GM23248 (cell line): ENCODE data around the gene CCDC28B. TPM values are rescaled to one million over a fixed set of nuclear protein-coding genes. Genes with fewer than 3 reads are reported as not detected.

ENCODE experiments used
- DNase-seq: peaks from one replicate; pipeline ENCODE4 v3.0.0-alpha.2; 2015
- H2AFZ ChIP-seq: fragments of 200-600 bp; sonication (generic); 2 replicates; pipeline ENCODE4 v1.6.1; 2016; ENCODE audit warnings: antibody characterized with exemption
- H3F3A ChIP-seq: fragments of 200-600 bp; sonication (generic); 2 replicates; pipeline ENCODE4 v1.6.1; 2016; ENCODE audit warnings: mild to moderate bottlenecking, antibody characterized with exemption, mixed run types; ENCODE audit not compliant: insufficient read depth
- H3K27ac ChIP-seq: fragments of 200-600 bp; sonication (generic); 2 replicates; pipeline ENCODE4 v1.5.1; 2016; ENCODE audit warnings: mild to moderate bottlenecking
- H3K27me3 ChIP-seq: fragments of 200-600 bp; sonication (generic); replicated peaks from 2 replicates; pipeline ENCODE4 v1.6.1; 2016; ENCODE audit warnings: mild to moderate bottlenecking; ENCODE audit not compliant: insufficient read depth
- H3K36me3 ChIP-seq: fragments of 200-600 bp; sonication (generic); 2 replicates; pipeline ENCODE4 v1.6.1; 2016; ENCODE audit warnings: low read depth, mild to moderate bottlenecking
- H3K4me1 ChIP-seq: fragments of 200-600 bp; sonication (generic); 2 replicates; pipeline ENCODE4 v1.6.1; 2016; ENCODE audit warnings: mild to moderate bottlenecking; ENCODE audit not compliant: insufficient read depth
- H3K4me2 ChIP-seq: fragments of 200-600 bp; sonication (generic); one replicate; pipeline ENCODE4 v1.6.1; 2016; ENCODE audit warnings: mild to moderate bottlenecking; ENCODE audit not compliant: unreplicated experiment
- H3K4me3 ChIP-seq: fragments of 200-600 bp; sonication (generic); 2 replicates; pipeline ENCODE4 v1.5.1; 2016; ENCODE audit warnings: mild to moderate bottlenecking
- H3K79me2 ChIP-seq: fragments of 200-600 bp; sonication (generic); 2 replicates; pipeline ENCODE4 v1.6.1; 2016; ENCODE audit warnings: mild to moderate bottlenecking; ENCODE audit not compliant: insufficient read depth
- H3K9ac ChIP-seq: fragments of 200-600 bp; sonication (generic); 2 replicates; pipeline ENCODE4 v1.6.1; 2016; ENCODE audit warnings: mild to moderate bottlenecking
- H3K9me2 ChIP-seq: fragments of 200-600 bp; sonication (generic); 2 replicates; pipeline ENCODE4 v1.6.1; 2016; ENCODE audit warnings: mixed run types, mild to moderate bottlenecking, moderate library complexity; ENCODE audit not compliant: insufficient read depth
- H3K9me3 ChIP-seq: fragments of 200-600 bp; sonication (generic); one replicate; pipeline ENCODE4 v1.6.1; 2017; ENCODE audit warnings: low read depth
- H4K20me1 ChIP-seq: fragments of 200-600 bp; sonication (generic); 2 replicates; pipeline ENCODE4 v1.6.0; 2016; ENCODE audit not compliant: insufficient read depth
- EZH2 ChIP-seq: fragments of 200-600 bp; sonication (generic); IDR thresholded peaks from 2 replicates; pipeline ENCODE4 v1.6.1; 2018; ENCODE audit warnings: antibody characterized with exemption, mild to moderate bottlenecking; ENCODE audit not compliant: insufficient read depth, poor library complexity, severe bottlenecking
- EZH2phosphoT487 ChIP-seq: fragments of 200-600 bp; sonication (generic); IDR thresholded peaks from 2 replicates; pipeline ENCODE4 v1.6.1; 2018; ENCODE audit warnings: antibody characterized with exemption, moderate library complexity, mild to moderate bottlenecking, low read depth; ENCODE audit not compliant: insufficient read depth
- WGBS, 2 experiments: methylation state at CpG; one replicate each; pipeline ENCODE4 v1.1.6; 2015 to 2017; ENCODE audit warnings: low lambda C conversion rate in 2 of 2, low coverage in 1 of 2; ENCODE audit errors: missing lambda C conversion rate in 2 of 2; 5-methylcytosine and 5-hydroxymethylcytosine counted together
- in situ Hi-C: fragments of 300-500 bp; cut with MboI; formaldehyde crosslinking; loops from 2 replicates; pipeline ENCODE4 v1.15.0; 2020
- polyA plus RNA-seq: library from polyadenylated mRNA; unstranded; fragments of >200 nt; fragmentation: Nextera tagmentation; extraction: Ambion mirVana; gene quantifications from 2 replicates; pipeline ENCODE4 v1.2.1, GENCODE V29; 2016
- total RNA-seq: library from RNA; depleted of rRNA; stranded (reverse); fragments of >200 nt; shearing (Covaris generic); gene quantifications from 2 replicates; pipeline ENCODE4 v1.2.3, GENCODE V29; 2014

The CCDC28B gene
- total and polyA plus RNA-seq, 2 experiments from 2014 or later, result 17.7 to 19.7 TPM

DNA sequence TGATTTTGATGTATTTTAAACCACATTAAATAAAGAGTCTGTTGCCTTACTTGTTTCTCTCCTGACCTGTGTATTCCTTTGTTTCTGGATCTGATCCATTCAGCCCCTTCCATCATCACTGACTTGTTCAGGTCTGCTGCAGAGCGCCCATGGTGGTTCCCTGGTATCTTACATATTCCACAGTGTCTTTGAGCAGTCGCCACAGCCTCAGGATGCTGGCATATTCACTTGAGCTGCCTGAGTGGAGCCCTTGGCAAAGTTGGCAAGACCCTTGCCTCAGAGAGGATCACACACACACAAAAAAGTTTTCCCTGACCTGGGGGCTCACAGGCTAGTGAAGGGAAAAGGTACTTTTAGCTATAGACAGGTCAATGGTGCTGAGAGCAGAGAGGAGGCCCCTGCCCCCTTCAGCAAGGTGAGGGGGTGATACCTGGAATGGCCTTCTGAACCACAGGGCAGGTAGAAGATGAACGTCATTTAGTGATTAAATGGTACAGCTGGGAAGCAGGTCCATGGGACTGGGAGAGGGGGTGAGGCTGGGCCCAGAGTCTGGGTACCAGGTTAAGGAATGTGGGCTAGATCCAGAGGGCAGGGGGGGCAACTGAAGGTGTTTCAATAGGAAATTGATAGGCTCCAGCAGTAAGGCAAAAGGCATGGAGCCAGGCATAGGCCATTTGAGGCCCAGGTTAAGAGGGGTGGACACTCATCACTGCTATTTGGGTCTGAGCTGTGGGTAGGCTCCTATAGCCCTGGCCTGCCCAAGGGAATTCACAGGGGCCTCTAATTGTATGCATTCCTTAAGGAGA lies 2.0 kb upstream of the CCDC28B start:
- WGBS, 2 experiments, result 93 to 94% methylated on average over 3 of the region's 3 CpGs
- Histone ChIP-seq H3K9me2 (no peaks in the 10 kb centered on the region), H3F3A (peaks cover 64% of the 10 kb centered on the region), H3K4me1 (peaks cover 31% of the 10 kb centered on the region), H3K27ac (peak overlapping the region; percentile 96; the same call in 1 of the 2 replicates), H3K9me3 (no peaks in the 10 kb centered on the region), H3K4me2 (no peak overlapping the region), H4K20me1 (no peaks in the 10 kb centered on the region), H3K36me3 (peaks cover 33% of the 10 kb centered on the region), H2AFZ (no peak overlapping the region), H3K27me3 (no peaks in the 10 kb centered on the region), H3K4me3 (no peak overlapping the region), H3K9ac (no peak overlapping the region), H3K79me2 (no peaks in the 10 kb centered on the region)
- in situ Hi-C loops, result no loop called here
- no peak for TF ChIP-seq EZH2phosphoT487
- TF ChIP-seq EZH2, result no peak
- no peak for DNase-seq

DNA sequence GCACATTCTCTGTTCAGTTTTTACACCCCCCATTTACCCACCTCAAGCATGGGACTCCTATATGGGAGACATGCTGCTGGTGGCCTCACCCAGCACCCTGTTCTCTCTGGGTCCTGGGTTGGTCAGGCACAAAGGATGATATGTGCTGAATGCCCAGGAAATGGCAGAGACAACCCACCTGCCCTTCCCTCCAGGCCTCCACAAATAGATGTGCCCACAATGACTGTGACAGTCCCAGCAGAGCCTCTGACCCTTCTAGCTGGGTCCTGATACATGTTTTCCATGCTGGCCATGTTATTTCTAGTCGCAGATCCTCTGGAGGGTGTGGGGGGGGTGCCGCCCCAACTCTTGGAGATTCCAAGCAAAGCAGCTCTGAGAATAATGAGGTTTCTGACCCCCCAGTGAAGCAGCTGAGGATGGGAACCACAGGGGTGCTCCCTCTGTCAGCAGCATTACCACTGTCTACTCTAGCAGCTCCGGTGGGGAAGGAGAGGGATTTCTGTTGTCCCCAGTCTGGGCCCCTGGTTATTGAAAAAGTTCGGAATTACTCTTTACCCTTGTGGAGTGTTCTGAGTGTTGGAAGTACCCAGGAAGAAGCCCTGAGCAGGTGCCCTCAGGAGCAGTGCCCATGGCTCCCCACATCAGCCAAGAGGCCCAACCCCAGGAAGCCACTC lies 1.2 kb upstream of the CCDC28B start:
- Histone ChIP-seq H3K36me3 (peaks cover 26% of the 10 kb centered on the region), H4K20me1 (no peaks in the 10 kb centered on the region), H3K9ac (peak overlapping the region; percentile 92; the same call in 1 of the 2 replicates), H3K79me2 (no peaks in the 10 kb centered on the region), H3K27ac (peak overlapping the region; percentile 96), H3K4me3 (no peak overlapping the region), H3K4me2 (no peak overlapping the region), H3K9me2 (no peaks in the 10 kb centered on the region), H3K4me1 (peaks cover 31% of the 10 kb centered on the region), H2AFZ (no peak overlapping the region), H3K27me3 (no peaks in the 10 kb centered on the region), H3K9me3 (no peaks in the 10 kb centered on the region), H3F3A (peaks cover 57% of the 10 kb centered on the region)
- DNase-seq, result no peak
- in situ Hi-C loops, result no loop called here
- no peak for TF ChIP-seq EZH2phosphoT487
- no peak for TF ChIP-seq EZH2
- WGBS, 2 experiments, result 23 to 24% methylated on average over 4 of the region's 4 CpGs

DNA sequence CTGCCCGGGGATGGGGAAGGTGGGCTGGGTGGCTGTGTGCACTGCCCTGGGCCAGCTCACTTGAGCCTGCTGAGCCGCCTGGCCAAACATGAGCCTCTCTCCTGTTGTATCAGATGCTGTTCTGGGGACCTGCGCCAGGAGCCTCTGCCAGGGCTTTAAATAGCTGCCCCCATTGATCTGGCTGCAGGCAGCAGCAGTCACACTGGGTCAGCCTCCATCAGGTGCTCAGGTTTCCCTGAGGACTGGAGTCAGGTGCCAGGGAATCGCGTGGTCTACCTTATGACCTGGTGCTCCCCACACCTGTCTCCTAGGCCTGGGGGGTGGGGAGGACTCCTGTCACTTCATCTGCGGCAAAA lies 700 bp upstream of the CCDC28B start:
- Histone ChIP-seq H3K9me3 (no peaks in the 10 kb centered on the region), H3K9me2 (no peaks in the 10 kb centered on the region), H3F3A (peaks cover 51% of the 10 kb centered on the region), H3K4me1 (peaks cover 31% of the 10 kb centered on the region), H3K9ac (peak overlapping the region; percentile 92), H3K27ac (peak overlapping the region; percentile 96), H3K79me2 (no peaks in the 10 kb centered on the region), H3K4me2 (peak overlapping the region; percentile 93), H3K36me3 (peaks cover 21% of the 10 kb centered on the region), H3K27me3 (no peaks in the 10 kb centered on the region), H4K20me1 (no peaks in the 10 kb centered on the region), H2AFZ (peak overlapping the region; percentile 85; the same call in 1 of the 2 replicates), H3K4me3 (peak overlapping the region; percentile 83)
- in situ Hi-C loops, result no loop called here
- peak; percentile 57 for DNase-seq
- 19 to 21% methylated on average over 6 of the region's 6 CpGs for WGBS, 2 experiments
- TF ChIP-seq EZH2phosphoT487 (no peak), EZH2 (no peak)

DNA sequence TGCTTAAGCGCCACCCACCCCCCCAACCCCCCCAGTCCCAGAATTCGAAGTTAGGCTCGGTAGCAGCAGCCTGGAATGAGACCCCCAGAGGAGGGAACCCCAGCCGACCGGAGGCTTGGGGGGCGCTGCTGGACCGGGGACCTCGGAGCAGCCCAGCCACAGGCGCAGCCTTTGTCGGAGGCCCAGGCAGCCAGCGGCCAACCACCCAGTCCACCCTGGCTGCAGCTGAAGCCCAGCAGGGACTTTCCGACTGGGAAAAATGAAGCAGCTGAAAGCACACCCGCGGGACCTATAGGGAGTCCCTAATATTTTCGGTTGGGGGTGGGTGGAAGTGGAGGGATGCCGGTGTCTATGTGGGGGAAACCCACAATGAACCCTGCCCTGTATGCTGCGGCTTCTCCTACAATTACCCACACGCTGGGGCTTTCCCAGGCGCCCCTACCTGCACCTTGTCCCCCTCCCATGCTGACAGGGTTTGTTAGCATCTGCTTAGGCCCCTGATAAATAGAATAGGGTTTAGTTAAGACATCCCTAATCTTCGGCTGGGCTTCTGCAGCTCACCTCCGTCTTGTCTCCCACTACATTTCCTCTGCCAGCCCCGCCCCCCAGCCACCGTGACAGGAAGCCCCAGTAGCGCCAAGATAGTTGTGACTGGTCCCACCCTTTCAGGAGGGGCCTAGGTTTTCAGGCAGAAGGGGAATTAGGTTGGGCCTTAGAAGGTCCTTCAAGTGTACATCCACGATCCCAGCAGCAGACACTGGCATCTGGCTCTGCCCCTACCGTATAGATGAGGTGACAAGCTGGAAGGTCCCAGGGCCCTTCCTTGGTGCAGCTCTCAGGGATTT lies 838 bp downstream of the CCDC28B start:
- TF ChIP-seq EZH2phosphoT487, result no peak
- H3K79me2 ChIP-seq, result no peaks in the 10 kb centered on the region
- H3F3A ChIP-seq, result peaks cover 37% of the 10 kb centered on the region
- H3K36me3 ChIP-seq, result peaks cover 5% of the 10 kb centered on the region; the same call in 1 of the 2 replicates
- no peaks in the 10 kb centered on the region for H3K27me3 ChIP-seq
- 2% methylated on average over 26 of the region's 26 CpGs for WGBS, 2 experiments
- H3K27ac ChIP-seq, result peak overlapping the region; percentile 96
- H3K9me2 ChIP-seq, result no peaks in the 10 kb centered on the region
- peak overlapping the region; percentile 93 for H3K4me2 ChIP-seq
- in situ Hi-C loops, result no loop called here
- peaks cover 27% of the 10 kb centered on the region for H3K4me1 ChIP-seq
- peak; percentile 85 for DNase-seq
- H4K20me1 ChIP-seq, result no peaks in the 10 kb centered on the region
- H2AFZ ChIP-seq, result peak overlapping the region; percentile 85
- peak overlapping the region; percentile 92 for H3K9ac ChIP-seq
- no peaks in the 10 kb centered on the region for H3K9me3 ChIP-seq
- H3K4me3 ChIP-seq, result peak overlapping the region; percentile 83
